ENCODE data around the gene GMDS. TPM values are rescaled to one million over a fixed set of nuclear protein-coding genes. Genes with fewer than 3 reads are reported as not detected.

GMDS gene
- total and polyA plus RNA-seq, 2 of the 4 experiments (the other 2 are of a cell fraction), result 7.3 to 21.9 TPM

GRCh38 chr6:2063547-2063946, 181.9 kb downstream of the GMDS start:
- Histone ChIP-seq H2AK5ac (ENCODE audit: low read depth, low read length) (no peak overlapping the region), H4K20me1 (ENCODE audit: insufficient read depth, low read length) (no peaks in the 10 kb centered on the region), H3K18ac (ENCODE audit: low read depth, low read length) (no peak overlapping the region), H3K14ac (replicated peaks; ENCODE audit: low read depth, low read length) (no peak overlapping the region), H3K4ac (ENCODE audit: low read depth, low read length) (no peak overlapping the region), H3K79me1 (ENCODE audit: low read depth in 1 of 2, low read length in 2 of 2) (peaks cover 0 to 3% of the 10 kb centered on the region in 2 experiments; a peak in 2 of 4 replicates), H2AFZ (replicated peaks; ENCODE audit: low read length, poor library complexity) (no peak overlapping the region), H3K4me3 (ENCODE audit: insufficient read depth, low read depth, low read length) (no peak overlapping the region), H3K9me1 (ENCODE audit: insufficient read depth, low read length) (no peaks in the 10 kb centered on the region; the same call in 1 of the 2 replicates), H4K91ac (ENCODE audit: insufficient read depth, low read depth, low read length) (no peak overlapping the region), H3K36me3 (ENCODE audit: control insufficient read depth, insufficient read depth, low read length) (no peaks in the 10 kb centered on the region), H3K4me2 (ENCODE audit: low read depth, low read length) (no peak overlapping the region; the same call in 1 of the 2 replicates), H3K23ac (ENCODE audit: low read depth, low read length) (no peak overlapping the region), H3K27me3 (ENCODE audit: control insufficient read depth, insufficient read depth, low read length) (no peaks in the 10 kb centered on the region), H3K56ac (ENCODE audit: extremely low read depth, insufficient read depth, low read length) (no peak overlapping the region), H2AK9ac (replicated peaks; ENCODE audit: low read depth, low read length, poor library complexity) (no peak overlapping the region), H4K8ac (ENCODE audit: low read depth in 2 of 2, low read length in 2 of 2) (no peak overlapping the region), H3K4me1 (ENCODE audit: control insufficient read depth, insufficient read depth, low read length) (peaks cover 1% of the 10 kb centered on the region; the same call in 1 of the 2 replicates), H2BK20ac (ENCODE audit: low read depth, low read length) (no peak overlapping the region), H3K9ac (ENCODE audit: low read depth, low read length) (no peak overlapping the region), H2BK5ac (ENCODE audit: low read depth, low read length, poor library complexity, severe bottlenecking) (no peak overlapping the region), H2BK120ac (ENCODE audit: low read depth, low read length) (no peak overlapping the region), H4K5ac (ENCODE audit: low read depth, low read length) (no peak overlapping the region), H2BK15ac (ENCODE audit: low read depth, low read length) (no peak overlapping the region), H3K27ac (ENCODE audit: insufficient read depth, low read length) (no peak overlapping the region), H3K9me3 (ENCODE audit: control insufficient read depth, insufficient read depth, low read length) (no peaks in the 10 kb centered on the region)
- no CpG with 5 or more reads among the region's 3 CpGs for WGBS, 2 experiments (ENCODE audit: extremely low coverage in 2 of 2, insufficient read length in 1 of 2)
- dilution Hi-C loops (cut with HindIII; ENCODE audit: low sequenced_read_pairs, unreplicated experiment), result no loop called here
- TF ChIP-seq BHLHE40 (IDR thresholded peaks at IDR 0.05; ENCODE audit: low read depth, low read length) (no peak), MXI1 (IDR thresholded peaks at IDR 0.05; ENCODE audit: borderline replicate concordance, low read depth, low read length) (no peak), USF2 (IDR thresholded peaks at IDR 0.05; ENCODE audit: low read depth, low read length) (no peak)
- BruUV-seq (replicated peaks), result no TSS peak
- ChIA-PET CTCF (no interaction called here), POLR2A (ENCODE audit: unreplicated experiment) (no interaction called here)
- intact Hi-C loops (cut with micrococcal nuclease), result no loop called here
- DNase-seq (no peak), ATAC-seq (ENCODE audit: low read depth) (no peak)
- in situ Hi-C loops (cut with MboI; ENCODE audit: low sequenced_read_pairs), result no loop called here
